HG03039 (cell line): ENCODE data around the gene ITPK1.
"Not testable (repeated sequence)": the region's sequence is repeated elsewhere in the genome, so short reads cannot be mapped to it uniquely, and the experiment has no call there.

Experiments used
- ATAC-seq: cut with Tn5 transposase; IDR thresholded peaks from one replicate; pipeline ENCODE4 v1.9.1; 2021; ENCODE audit warnings: mild to moderate bottlenecking, moderate library complexity; ENCODE audit not compliant: unreplicated experiment

Gene ITPK1

GRCh38 chr14:93062890-93063289, 52.8 kb downstream of the ITPK1 start:
- no peak for ATAC-seq

GRCh38 chr14:93062013-93062412, 53.7 kb downstream of the ITPK1 start:
- not testable (repeated sequence) for ATAC-seq

GRCh38 chr14:93061380-93062012, 54.2 kb downstream of the ITPK1 start:
- ATAC-seq, result no peak

GRCh38 chr14:93060841-93061240, 54.9 kb downstream of the ITPK1 start:
- ATAC-seq, result no peak

- no peak for ATAC-seq
Measured at GRCh38 chr14:93059917-93060545, 55.7 kb downstream of the ITPK1 start.

- no peak for ATAC-seq
Measured at GRCh38 chr14:93059260-93059659, 56.5 kb downstream of the ITPK1 start.

- no peak for ATAC-seq
Measured at GRCh38 chr14:93057586-93058280, 58.0 kb downstream of the ITPK1 start.

- ATAC-seq, result no peak
Measured at GRCh38 chr14:93056840-93057585, 58.7 kb downstream of the ITPK1 start.

GRCh38 chr14:93056166-93056839, 59.4 kb downstream of the ITPK1 start:
- ATAC-seq, result no peak

- ATAC-seq, result no peak
Measured at GRCh38 chr14:93055651-93056115, 60.0 kb downstream of the ITPK1 start.

GRCh38 chr14:93054876-93055275, 60.8 kb downstream of the ITPK1 start:
- no peak for ATAC-seq

- ATAC-seq, result no peak
Measured at GRCh38 chr14:93054006-93054405, 61.7 kb downstream of the ITPK1 start.

- no peak for ATAC-seq
Measured at GRCh38 chr14:93051600-93052546, 63.9 kb downstream of the ITPK1 start.

GRCh38 chr14:93050761-93051160, 65.0 kb downstream of the ITPK1 start:
- no peak for ATAC-seq

GRCh38 chr14:93049867-93050331, 65.8 kb downstream of the ITPK1 start:
- no peak for ATAC-seq

GRCh38 chr14:93049315-93049714, 66.4 kb downstream of the ITPK1 start:
- ATAC-seq, result no peak

- no peak for ATAC-seq
Measured at GRCh38 chr14:93048843-93049242, 66.9 kb downstream of the ITPK1 start.

GRCh38 chr14:93047661-93048060, 68.1 kb downstream of the ITPK1 start:
- no peak for ATAC-seq

- no peak for ATAC-seq
Measured at GRCh38 chr14:93047157-93047556, 68.6 kb downstream of the ITPK1 start.

GRCh38 chr14:93046705-93047050, 69.0 kb downstream of the ITPK1 start:
- ATAC-seq, result no peak
